Trophoblast cell (in vitro differentiated cells and primary cell): ENCODE results near the gene CHD8.

ENCODE experiments used
- DNase-seq, 2 donors: peaks; one replicate each; pipeline ENCODE4 v3.0.0-alpha.2; 2016
- H2AFZ ChIP-seq: 2 replicates; pipeline ENCODE4 v1.6.1; 2013; ENCODE audit warnings: low read length, moderate library complexity, mild to moderate bottlenecking; ENCODE audit not compliant: insufficient read depth, poor library complexity
- H2AK5ac ChIP-seq: 2 replicates; pipeline ENCODE4 v1.6.1; 2013; ENCODE audit warnings: mild to moderate bottlenecking, low read length
- H2BK120ac ChIP-seq: 2 replicates; pipeline ENCODE4 v1.6.1; 2013; ENCODE audit warnings: low read length, mild to moderate bottlenecking, moderate library complexity; ENCODE audit not compliant: insufficient read depth, poor library complexity
- H2BK12ac ChIP-seq: 2 replicates; pipeline ENCODE4 v1.6.1; 2013; ENCODE audit warnings: mild to moderate bottlenecking, low read length, moderate library complexity
- H2BK5ac ChIP-seq: 2 replicates; pipeline ENCODE4 v1.6.1; 2013; ENCODE audit warnings: low read length, low read depth, moderate library complexity, mild to moderate bottlenecking; ENCODE audit not compliant: poor library complexity
- H3K14ac ChIP-seq: 2 replicates; pipeline ENCODE4 v1.6.1; 2013; ENCODE audit warnings: mild to moderate bottlenecking, low read length
- H3K18ac ChIP-seq: 2 replicates; pipeline ENCODE4 v1.6.1; 2013; ENCODE audit warnings: mild to moderate bottlenecking, low read length
- H3K23ac ChIP-seq: 2 replicates; pipeline ENCODE4 v1.6.1; 2013; ENCODE audit warnings: low read length
- H3K27ac ChIP-seq: 2 replicates; pipeline ENCODE4 v1.5.1; 2013; ENCODE audit warnings: low read depth, mild to moderate bottlenecking, inconsistent platforms, low read length, moderate library complexity
- H3K27me3 ChIP-seq: 2 replicates; pipeline ENCODE4 v1.6.1; 2013; ENCODE audit warnings: inconsistent platforms, mild to moderate bottlenecking, low read length, moderate library complexity; ENCODE audit not compliant: insufficient read depth
- H3K36me3 ChIP-seq, 2 experiments: 1 replicate in 1 of 2; 2 replicates in 1 of 2; pipeline ENCODE4 v1.6.1; 2013; ENCODE audit warnings: low read length in 2 of 2, mild to moderate bottlenecking in 2 of 2, moderate library complexity in 1 of 2; ENCODE audit not compliant: insufficient read depth in 2 of 2, control insufficient read depth in 1 of 2
- H3K4ac ChIP-seq: 2 replicates; pipeline ENCODE4 v1.6.1; 2013; ENCODE audit warnings: low read depth, mild to moderate bottlenecking, low read length, moderate library complexity
- H3K4me1 ChIP-seq, 2 experiments: 1 replicate in 1 of 2; 2 replicates in 1 of 2; pipeline ENCODE4 v1.6.1; 2013; ENCODE audit warnings: low read length in 2 of 2, mild to moderate bottlenecking in 2 of 2, moderate library complexity in 1 of 2; ENCODE audit not compliant: insufficient read depth in 2 of 2, control insufficient read depth in 1 of 2
- H3K4me2 ChIP-seq: 2 replicates; pipeline ENCODE4 v1.6.1; 2013; ENCODE audit warnings: inconsistent platforms, mild to moderate bottlenecking, low read length, moderate library complexity
- H3K4me3 ChIP-seq: 2 replicates; pipeline ENCODE4 v1.5.1; 2013; ENCODE audit warnings: mild to moderate bottlenecking, low read depth, low read length, inconsistent platforms
- H3K79me1 ChIP-seq: one replicate; pipeline ENCODE4 v1.6.1; 2013; ENCODE audit warnings: low read length
- H3K79me2 ChIP-seq: 2 replicates; pipeline ENCODE4 v1.6.1; 2013; ENCODE audit warnings: low read length, mild to moderate bottlenecking; ENCODE audit not compliant: control insufficient read depth, insufficient read depth, poor library complexity
- H3K9ac ChIP-seq: 2 replicates; pipeline ENCODE4 v1.6.1; 2013; ENCODE audit warnings: mild to moderate bottlenecking, low read length
- H3K9me3 ChIP-seq: 2 replicates; pipeline ENCODE4 v1.6.1; 2013; ENCODE audit warnings: low read depth, mild to moderate bottlenecking, control low read depth, inconsistent platforms, low read length; ENCODE audit not compliant: insufficient read depth
- H4K12ac ChIP-seq: 2 replicates; pipeline ENCODE4 v1.6.1; 2013; ENCODE audit warnings: low read depth, mild to moderate bottlenecking, low read length, moderate library complexity
- H4K8ac ChIP-seq: 2 replicates; pipeline ENCODE4 v1.6.1; 2013; ENCODE audit warnings: low read depth, mild to moderate bottlenecking, low read length, moderate library complexity
- H4K91ac ChIP-seq: one replicate; pipeline ENCODE4 v1.6.1; 2013; ENCODE audit warnings: low read depth, mild to moderate bottlenecking, low read length, moderate library complexity
- WGBS: extraction: QIAGEN DNeasy Blood & Tissue Kit; methylation state at CpG from one replicate; pipeline ENCODE4 v1.1.7; 2013; ENCODE audit warnings: missing lambda C conversion rate; ENCODE audit not compliant: insufficient read length, insufficient coverage; ENCODE audit errors: extremely low coverage; 5-methylcytosine and 5-hydroxymethylcytosine counted together

Gene CHD8

GRCh38 chr14:21476925-21477681, 21.2 kb upstream of the CHD8 start, which contains the start of the genes RAB2B and TOX4:
RAB2B (minus strand) TSS chr14:21476959; CDS start chr14:21476872, 87 bp downstream.
TOX4 (plus strand) TSS chr14:21477195; CDS start chr14:21477279, 84 bp downstream.
- Histone ChIP-seq H3K9me3 (no peaks in the 10 kb centered on the region), H3K79me1 (peaks cover 7% of the 10 kb centered on the region)

GRCh38 chr14:21476523-21476924, 20.6 kb upstream of the CHD8 start:
- Histone ChIP-seq H3K4me1 (peaks cover 0 to 3% of the 10 kb centered on the region in 2 experiments), H2BK12ac (no peak overlapping the region), H2BK5ac (peak overlapping the region; percentile 85), H4K91ac (peak overlapping the region; percentile 94), H3K4me3 (peak overlapping the region; percentile 78), H3K23ac (no peak overlapping the region), H3K9ac (peak overlapping the region; percentile 44), H3K27ac (peak overlapping the region; percentile 69), H3K79me2 (peaks cover 4% of the 10 kb centered on the region), H3K79me1 (peaks cover 7% of the 10 kb centered on the region), H4K8ac (peak overlapping the region; percentile 91), H3K4ac (peak overlapping the region; percentile 70), H3K18ac (no peak overlapping the region), H2AK5ac (no peak overlapping the region), H3K9me3 (no peaks in the 10 kb centered on the region), H4K12ac (peak overlapping the region; percentile 80), H3K4me2 (peak overlapping the region; percentile 59), H2AFZ (peak overlapping the region; percentile 84), H2BK120ac (peak overlapping the region; percentile 82), H3K36me3 (peaks cover 6 to 7% of the 10 kb centered on the region in 2 experiments), H3K27me3 (no peaks in the 10 kb centered on the region), H3K14ac (peak overlapping the region; percentile 84)
- WGBS = no CpG with 5 or more reads among the region's 27 CpGs
- no peak for DNase-seq

More at GRCh38 chr14:21476925-21477681, 21.2 kb upstream of the CHD8 start, which contains the start of the genes RAB2B and TOX4:
- Histone ChIP-seq H2AFZ (peak within 1 kb of the TSS; percentile 84), H3K36me3 (peaks cover 6 to 7% of the 10 kb centered on the region in 2 experiments), H3K27me3 (no peaks in the 10 kb centered on the region), H3K4me1 (peaks cover 0 to 3% of the 10 kb centered on the region in 2 experiments), H3K9ac (peak within 1 kb of the TSS; percentile 44), H2BK5ac (peak within 1 kb of the TSS; percentile 85), H4K8ac (peak within 1 kb of the TSS; percentile 92), H3K18ac (no peak within 1 kb of the TSS), H3K14ac (peak within 1 kb of the TSS; percentile 84), H2BK120ac (peak within 1 kb of the TSS; percentile 82), H4K91ac (peak within 1 kb of the TSS; percentile 94), H3K4me3 (peak within 1 kb of the TSS; percentile 95), H4K12ac (peak within 1 kb of the TSS; percentile 80), H3K23ac (no peak within 1 kb of the TSS), H3K4ac (peak within 1 kb of the TSS; percentile 85), H3K27ac (peak within 1 kb of the TSS; percentile 69), H3K79me2 (peaks cover 4% of the 10 kb centered on the region), H2AK5ac (no peak within 1 kb of the TSS), H2BK12ac (no peak within 1 kb of the TSS), H3K4me2 (peak within 1 kb of the TSS; percentile 70)
- no CpG with 5 or more reads among the region's 49 CpGs for WGBS
- DNase-seq = peak; percentile 98 to 99

DNA sequence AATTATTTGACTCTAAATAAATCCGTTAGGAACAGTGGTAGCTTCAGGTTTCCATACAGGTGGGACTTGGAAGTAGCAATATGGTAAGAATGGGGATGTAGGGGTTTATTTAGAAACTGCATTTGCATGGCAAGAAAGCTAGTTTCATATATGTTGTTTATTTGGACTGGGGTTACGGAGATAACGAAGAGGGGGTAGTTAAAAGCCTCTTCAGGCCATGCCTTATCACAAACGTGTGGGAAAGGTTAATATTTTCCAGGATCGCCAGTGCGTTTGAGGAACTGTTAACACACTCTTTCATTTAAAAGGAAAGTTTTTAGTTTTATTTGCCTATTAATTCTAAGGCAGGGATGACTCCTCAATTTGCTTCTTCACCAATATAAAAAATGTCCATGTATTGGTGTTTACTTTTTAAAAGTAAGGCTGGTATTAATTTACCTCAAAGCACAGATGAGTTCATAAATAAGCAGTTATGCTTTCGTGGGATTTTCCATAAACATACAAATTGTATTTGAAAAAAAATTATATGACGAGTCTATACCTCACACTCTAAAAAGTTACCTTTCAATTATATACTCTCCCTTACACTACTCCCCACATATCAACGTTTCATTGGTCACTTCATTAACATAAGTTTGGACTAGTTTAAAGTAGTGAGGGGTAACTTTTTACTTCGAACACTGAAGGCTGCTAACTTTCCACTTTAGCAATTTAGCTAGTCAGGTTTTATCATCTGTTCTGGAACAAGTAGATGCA, 20.0 kb upstream of the CHD8 start:
- Histone ChIP-seq H3K27me3 (no peaks in the 10 kb centered on the region), H2BK120ac (no peak overlapping the region), H4K8ac (peak overlapping the region; percentile 91), H3K79me1 (peaks cover 7% of the 10 kb centered on the region), H3K9me3 (no peaks in the 10 kb centered on the region), H3K9ac (peak overlapping the region; percentile 44), H2AK5ac (no peak overlapping the region), H4K91ac (peak overlapping the region; percentile 55), H3K4me2 (peak overlapping the region; percentile 59), H2BK5ac (no peak overlapping the region), H3K27ac (peak overlapping the region; percentile 45), H3K23ac (no peak overlapping the region), H3K14ac (peak overlapping the region; percentile 79), H2AFZ (no peak overlapping the region), H3K79me2 (peaks cover 4% of the 10 kb centered on the region), H3K4me3 (peak overlapping the region; percentile 78), H4K12ac (no peak overlapping the region), H3K4ac (peak overlapping the region; percentile 62), H3K18ac (no peak overlapping the region), H3K4me1 (peaks cover 0 to 3% of the 10 kb centered on the region in 2 experiments), H2BK12ac (no peak overlapping the region), H3K36me3 (peaks cover 2 to 3% of the 10 kb centered on the region in 2 experiments)
- no CpG with 5 or more reads among the region's 10 CpGs for WGBS
- no peak for DNase-seq

GRCh38 chr14:21467616-21468015, 11.7 kb upstream of the CHD8 start:
- no peak overlapping the region for H3K9ac ChIP-seq

More at GRCh38 chr14:21467616-21468015, 11.7 kb upstream of the CHD8 start:
- Histone ChIP-seq H3K27me3 (no peaks in the 10 kb centered on the region), H3K23ac (no peak overlapping the region), H3K27ac (no peak overlapping the region), H2AK5ac (no peak overlapping the region), H4K91ac (no peak overlapping the region), H3K4me1 (no peaks in the 10 kb centered on the region), H4K12ac (no peak overlapping the region), H3K4me2 (no peak overlapping the region), H3K4me3 (no peak overlapping the region), H3K14ac (no peak overlapping the region), H3K9me3 (no peaks in the 10 kb centered on the region), H3K4ac (no peak overlapping the region), H4K8ac (no peak overlapping the region), H2AFZ (no peak overlapping the region), H2BK12ac (no peak overlapping the region), H3K18ac (no peak overlapping the region), H3K36me3 (peaks cover 6 to 17% of the 10 kb centered on the region in 2 experiments), H3K79me2 (no peaks in the 10 kb centered on the region), H3K79me1 (no peaks in the 10 kb centered on the region), H2BK120ac (no peak overlapping the region), H2BK5ac (no peak overlapping the region)
- no CpG with 5 or more reads among the region's 1 CpG for WGBS
- no peak for DNase-seq
